AG04450 (cell line): ENCODE measurements around the gene CAMK4. TPM values are rescaled to one million over a fixed set of nuclear protein-coding genes. Genes with fewer than 3 reads are reported as not detected.
"Not testable (repeated sequence)": the region's sequence is repeated elsewhere in the genome, so short reads cannot be mapped to it uniquely, and the experiment has no call there.

ENCODE experiments used
- CTCF ChIA-PET: fragments of 300-600, 350-600 bp; formaldehyde crosslinking; extraction: SDS; loops from one replicate; lab custom pipeline; 2022; ENCODE audit warnings: antibody characterized with exemption, inconsistent platforms; lab: Charles Lee
- POLR2A ChIA-PET: fragments of 350-600 bp; formaldehyde crosslinking; extraction: SDS; loops from one replicate; lab custom pipeline; 2021; ENCODE audit warnings: antibody characterized with exemption, inconsistent platforms; lab: Yijun Ruan, JAX
- DNase-seq: peaks from one replicate; pipeline ENCODE4 v3.0.0-alpha.2; 2011; ENCODE audit warnings: low read depth, low spot score
- H3K27ac ChIP-seq: one replicate; pipeline ENCODE4 v1.5.1; 2012; ENCODE audit warnings: low read depth, low read length, control low read depth
- H3K27me3 ChIP-seq: one replicate; pipeline ENCODE4 v1.6.0; 2012; ENCODE audit warnings: low read length; ENCODE audit not compliant: control insufficient read depth, insufficient read depth
- H3K4me3 ChIP-seq: 2 replicates; pipeline ENCODE4 v1.5.1; 2011; ENCODE audit warnings: mild to moderate bottlenecking, low read depth, low read length, control low read depth
- H3K9me3 ChIP-seq: 2 replicates; pipeline ENCODE4 v1.5.1; 2012; ENCODE audit warnings: low read length; ENCODE audit not compliant: control insufficient read depth, insufficient read depth
- polyA plus RNA-seq: library from polyadenylated mRNA; depleted of rRNA; stranded (reverse); fragments of >200 nt; gene quantifications from 2 replicates; pipeline ENCODE4 v1.2.3, GENCODE V29; 2011
- TF ChIP-seq, protein P1 (sequence below): IDR thresholded peaks from 2 replicates; pipeline ENCODE4 v1.5.1; 2011; ENCODE audit warnings: low read depth, low read length, control low read depth, inconsistent platforms

The CAMK4 gene
- polyA plus RNA-seq, 1 experiment, result 3.2 TPM

DNA sequence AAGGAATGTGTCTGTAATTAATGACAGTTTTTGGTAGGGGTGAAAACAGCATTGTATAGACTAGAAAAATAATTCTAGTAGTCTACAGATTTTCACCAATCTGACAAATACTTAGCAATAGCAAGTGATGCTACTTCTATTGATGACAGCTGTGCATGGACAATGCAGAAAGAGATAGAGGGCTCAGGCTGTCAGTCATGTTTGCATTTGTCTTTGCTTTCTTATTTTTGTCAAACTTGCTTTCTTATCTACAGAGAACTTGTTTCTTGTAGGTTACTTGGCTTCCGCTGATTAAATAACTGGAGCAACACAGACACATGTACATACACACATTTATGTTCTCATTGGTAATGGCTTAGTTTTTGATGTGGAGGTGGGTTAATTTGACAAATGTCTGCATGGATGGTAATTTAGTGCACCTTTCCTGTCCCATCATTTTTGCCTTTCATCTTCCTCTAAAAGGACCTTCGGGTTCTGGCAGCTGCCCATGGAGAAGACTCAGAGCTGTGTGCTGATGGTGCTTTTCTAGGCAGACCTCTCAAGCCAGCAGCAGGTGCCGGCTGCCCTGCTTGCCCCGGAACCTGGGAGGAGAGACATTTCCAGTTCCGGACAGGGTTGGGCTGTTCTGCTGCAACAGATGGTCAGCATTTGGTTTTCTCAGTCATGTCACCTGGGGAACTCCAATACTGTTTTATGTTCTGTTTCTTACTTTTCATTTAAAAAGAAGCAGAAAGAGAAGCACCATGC, 28.8 kb downstream of the CAMK4 start:
- TF ChIP-seq, protein P1, sequence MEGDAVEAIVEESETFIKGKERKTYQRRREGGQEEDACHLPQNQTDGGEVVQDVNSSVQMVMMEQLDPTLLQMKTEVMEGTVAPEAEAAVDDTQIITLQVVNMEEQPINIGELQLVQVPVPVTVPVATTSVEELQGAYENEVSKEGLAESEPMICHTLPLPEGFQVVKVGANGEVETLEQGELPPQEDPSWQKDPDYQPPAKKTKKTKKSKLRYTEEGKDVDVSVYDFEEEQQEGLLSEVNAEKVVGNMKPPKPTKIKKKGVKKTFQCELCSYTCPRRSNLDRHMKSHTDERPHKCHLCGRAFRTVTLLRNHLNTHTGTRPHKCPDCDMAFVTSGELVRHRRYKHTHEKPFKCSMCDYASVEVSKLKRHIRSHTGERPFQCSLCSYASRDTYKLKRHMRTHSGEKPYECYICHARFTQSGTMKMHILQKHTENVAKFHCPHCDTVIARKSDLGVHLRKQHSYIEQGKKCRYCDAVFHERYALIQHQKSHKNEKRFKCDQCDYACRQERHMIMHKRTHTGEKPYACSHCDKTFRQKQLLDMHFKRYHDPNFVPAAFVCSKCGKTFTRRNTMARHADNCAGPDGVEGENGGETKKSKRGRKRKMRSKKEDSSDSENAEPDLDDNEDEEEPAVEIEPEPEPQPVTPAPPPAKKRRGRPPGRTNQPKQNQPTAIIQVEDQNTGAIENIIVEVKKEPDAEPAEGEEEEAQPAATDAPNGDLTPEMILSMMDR, result no peak
- Histone ChIP-seq H3K4me3 (no peak overlapping the region), H3K27ac (no peak overlapping the region), H3K27me3 (no peaks in the 10 kb centered on the region), H3K9me3 (no peaks in the 10 kb centered on the region)
- CTCF ChIA-PET, result no interaction called here
- no peak for DNase-seq
- POLR2A ChIA-PET, result no interaction called here

DNA sequence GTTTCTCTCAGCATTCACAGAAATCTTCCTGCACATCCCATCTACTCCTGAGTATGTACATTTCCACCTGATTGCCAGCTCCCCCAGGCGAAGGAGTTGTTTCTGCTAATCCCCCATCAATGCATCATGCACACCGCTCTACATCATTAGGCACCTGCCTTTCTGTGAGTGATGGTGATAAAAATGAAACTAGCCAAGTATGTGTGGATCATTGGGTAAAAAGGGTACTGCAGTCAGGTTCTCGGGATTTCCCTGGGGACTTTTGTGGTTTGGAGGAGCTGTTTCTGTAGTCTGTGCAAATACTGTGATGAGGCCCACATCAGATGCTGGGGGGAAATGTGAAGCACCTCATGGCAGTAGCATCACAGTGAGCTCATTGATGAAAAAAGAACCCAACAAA, 30.4 kb downstream of the CAMK4 start:
- TF ChIP-seq, protein P1, result no peak
- no peaks in the 10 kb centered on the region for H3K9me3 ChIP-seq
- no peaks in the 10 kb centered on the region for H3K27me3 ChIP-seq
- ChIA-PET POLR2A (no interaction called here), CTCF (no interaction called here)
- H3K4me3 ChIP-seq, result no peak overlapping the region
- DNase-seq, result no peak
- H3K27ac ChIP-seq, result no peak overlapping the region

DNA sequence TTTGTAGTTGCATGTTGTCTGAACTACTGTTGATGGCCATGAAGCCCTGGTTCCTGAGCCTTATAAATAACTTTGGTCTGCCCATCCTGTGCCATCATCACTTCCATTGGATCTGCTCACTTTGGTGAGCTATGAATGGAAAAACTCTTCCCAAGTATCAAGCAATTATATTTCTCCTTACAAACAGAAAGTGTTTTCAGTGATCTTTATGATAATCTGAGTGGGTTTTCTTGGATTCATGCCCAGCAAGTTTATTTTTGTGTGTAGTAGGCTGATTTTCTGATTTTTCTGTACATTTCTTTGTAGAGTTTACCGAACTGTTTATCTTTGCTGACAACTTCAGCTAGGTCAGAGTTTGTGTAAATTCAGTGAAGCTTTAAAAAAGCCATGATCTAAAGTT, 31.0 kb downstream of the CAMK4 start:
- ChIA-PET POLR2A (no interaction called here), CTCF (no interaction called here)
- TF ChIP-seq, protein P1, result no peak
- Histone ChIP-seq H3K9me3 (no peaks in the 10 kb centered on the region), H3K4me3 (no peak overlapping the region), H3K27me3 (no peaks in the 10 kb centered on the region), H3K27ac (no peak overlapping the region)
- DNase-seq, result no peak

DNA sequence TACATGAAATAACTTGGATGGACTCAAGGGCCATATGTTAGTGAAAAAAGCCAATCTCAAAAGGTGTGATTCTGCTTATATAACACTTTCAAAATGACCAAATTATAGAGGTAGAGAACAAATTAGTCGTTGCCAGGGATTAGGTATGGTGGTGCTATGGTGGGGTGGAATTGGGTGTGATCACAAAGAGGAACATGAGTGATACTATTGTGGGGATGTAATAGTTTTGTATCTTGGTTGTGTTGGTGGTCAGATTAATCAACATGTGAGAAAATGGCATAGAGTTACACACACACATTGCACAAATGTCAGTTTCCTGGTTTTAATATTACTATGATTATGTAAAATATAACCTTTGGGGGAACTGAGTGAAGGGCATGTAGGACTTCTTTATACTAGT, 31.9 kb downstream of the CAMK4 start:
- no peak overlapping the region for H3K4me3 ChIP-seq
- DNase-seq, result no peak
- H3K27ac ChIP-seq, result no peak overlapping the region
- no peaks in the 10 kb centered on the region for H3K27me3 ChIP-seq
- no peaks in the 10 kb centered on the region for H3K9me3 ChIP-seq
- POLR2A ChIA-PET, result no interaction called here
- CTCF ChIA-PET, result no interaction called here
- TF ChIP-seq, protein P1, result no peak

DNA sequence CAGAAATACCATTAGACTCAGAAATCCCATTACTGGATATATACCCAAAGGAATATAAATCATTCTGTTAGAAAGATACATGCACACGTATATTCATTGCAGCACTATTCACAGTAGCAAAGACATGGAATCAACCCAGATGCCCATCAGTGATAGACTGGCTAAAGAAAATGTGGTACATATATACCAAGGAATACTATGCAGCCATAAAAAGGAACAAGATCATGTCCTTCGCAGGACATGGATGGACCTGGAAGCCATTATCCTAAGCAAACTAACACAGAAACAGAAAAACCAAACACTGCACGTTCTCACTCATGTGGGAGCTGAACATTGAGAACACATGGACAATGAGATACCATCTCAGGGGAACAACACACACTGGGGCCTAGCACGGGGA, 33.4 kb downstream of the CAMK4 start:
- H3K27ac ChIP-seq, CTCF ChIA-PET, POLR2A ChIA-PET, H3K27me3 ChIP-seq, DNase-seq, H3K9me3 ChIP-seq, H3K4me3 ChIP-seq: not testable (repeated sequence)
